KG1 (cell line): ENCODE results near the gene AMDHD2.
"Not testable (repeated sequence)": the region's sequence is repeated elsewhere in the genome, so short reads cannot be mapped to it uniquely, and the experiment has no call there.

Source experiments
- DNase-seq: peaks from one replicate; lab custom pipeline; 2025; lab: John Stamatoyannopoulos, UW

The AMDHD2 gene

GRCh38 chr16:2520097-2520783 lies at the start of gene AMDHD2:
TSS of gene AMDHD2 (plus strand) at chr16:2520371. CDS start at chr16:2520459, 88 bp downstream.
- peak; percentile 39 for DNase-seq

GRCh38 chr16:2470603-2471015 lies 49.6 kb upstream of the AMDHD2 start:
- DNase-seq, result no peak

GRCh38 chr16:2471016-2471652 lies 49.0 kb upstream of the AMDHD2 start, which contains the start of gene NTN3:
TSS of gene NTN3 (plus strand) at chr16:2471297. CDS start at chr16:2471702, 405 bp downstream.
- DNase-seq, result no peak

GRCh38 chr16:2471653-2472487 lies 48.3 kb upstream of the AMDHD2 start:
- DNase-seq, result no peak

- DNase-seq, result no peak
These were observed 47.7 kb upstream of the AMDHD2 start for GRCh38 chr16:2472488-2472864.

GRCh38 chr16:2472885-2473445 lies 47.2 kb upstream of the AMDHD2 start:
- DNase-seq, result no peak

GRCh38 chr16:2473446-2473926 lies 46.7 kb upstream of the AMDHD2 start:
- DNase-seq, result no peak

GRCh38 chr16:2473999-2474876 lies 45.9 kb upstream of the AMDHD2 start:
- peak; percentile 19 for DNase-seq

GRCh38 chr16:2474877-2475412 lies 45.2 kb upstream of the AMDHD2 start, which contains the start of gene TBC1D24:
TSS of gene TBC1D24 (plus strand) at chr16:2475127. CDS start at chr16:2496149, 21,022 bp downstream.
- DNase-seq, result peak; percentile 56

- no peak for DNase-seq
These were observed 44.5 kb upstream of the AMDHD2 start for GRCh38 chr16:2475413-2476344.

GRCh38 chr16:2476345-2476720 lies 43.8 kb upstream of the AMDHD2 start:
- DNase-seq, result no peak

- no peak for DNase-seq
These were observed 43.4 kb upstream of the AMDHD2 start for GRCh38 chr16:2476741-2477140.

- DNase-seq, result no peak
These were observed 42.8 kb upstream of the AMDHD2 start for GRCh38 chr16:2477327-2477726.

- no peak for DNase-seq
These were observed 41.9 kb upstream of the AMDHD2 start for GRCh38 chr16:2478279-2478678.

- DNase-seq, result not testable (repeated sequence)
These were observed 40.2 kb upstream of the AMDHD2 start for GRCh38 chr16:2479996-2480395.

GRCh38 chr16:2480948-2481347 lies 39.2 kb upstream of the AMDHD2 start:
- DNase-seq, result no peak

- DNase-seq, result no peak
These were observed 38.5 kb upstream of the AMDHD2 start for GRCh38 chr16:2481676-2482075.

GRCh38 chr16:2482249-2482648 lies 37.9 kb upstream of the AMDHD2 start:
- DNase-seq, result no peak

GRCh38 chr16:2482708-2483534 lies 37.2 kb upstream of the AMDHD2 start:
- DNase-seq, result no peak
